ENCODE results near the gene FRY.

The FRY gene

DNA sequence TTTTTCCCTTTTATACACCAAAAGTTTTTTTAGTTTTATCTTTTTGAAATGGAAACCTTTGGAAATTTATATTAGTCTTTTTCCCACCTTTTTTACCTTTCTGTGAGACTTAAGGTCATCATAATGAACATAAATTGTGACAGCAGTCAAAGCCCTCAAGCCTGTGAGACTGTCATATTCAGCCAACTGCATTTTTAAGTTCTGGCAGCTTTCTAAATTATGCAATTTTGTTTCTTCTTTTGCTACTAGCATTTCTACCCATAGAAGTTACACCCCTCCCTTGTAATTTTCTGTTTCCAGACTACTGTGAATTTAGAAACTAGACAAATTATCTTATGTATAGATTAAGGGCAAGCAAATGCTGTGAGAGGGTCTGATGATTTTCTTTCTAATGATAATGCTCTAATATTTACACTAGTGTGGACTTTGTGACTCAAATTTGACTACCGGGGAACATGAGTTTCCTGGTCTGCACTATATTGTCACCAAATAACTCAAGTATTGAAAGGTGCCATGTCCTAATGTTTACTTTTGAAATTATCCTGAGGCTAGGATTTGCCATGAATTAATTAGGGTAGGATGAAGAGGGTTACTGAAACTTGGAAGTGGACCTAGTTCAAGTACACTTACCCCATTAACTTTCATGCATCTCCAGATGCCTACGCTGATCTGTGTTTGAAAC, 43.7 kb downstream of the FRY start:
- POLR2A ChIA-PET: no interaction called here
- DNase-seq (ENCODE audit: extremely low spot score): no peak
- CTCF ChIA-PET: no interaction called here
- no peak for TF ChIP-seq TARDBP (IDR thresholded peaks at IDR 0.05)
- TF ChIP-seq FOXK2 (IDR thresholded peaks at IDR 0.05): no peak
- TF ChIP-seq, protein P1, sequence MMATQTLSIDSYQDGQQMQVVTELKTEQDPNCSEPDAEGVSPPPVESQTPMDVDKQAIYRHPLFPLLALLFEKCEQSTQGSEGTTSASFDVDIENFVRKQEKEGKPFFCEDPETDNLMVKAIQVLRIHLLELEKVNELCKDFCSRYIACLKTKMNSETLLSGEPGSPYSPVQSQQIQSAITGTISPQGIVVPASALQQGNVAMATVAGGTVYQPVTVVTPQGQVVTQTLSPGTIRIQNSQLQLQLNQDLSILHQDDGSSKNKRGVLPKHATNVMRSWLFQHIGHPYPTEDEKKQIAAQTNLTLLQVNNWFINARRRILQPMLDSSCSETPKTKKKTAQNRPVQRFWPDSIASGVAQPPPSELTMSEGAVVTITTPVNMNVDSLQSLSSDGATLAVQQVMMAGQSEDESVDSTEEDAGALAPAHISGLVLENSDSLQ (IDR thresholded peaks at IDR 0.05): no peak
- TF ChIP-seq NFRKB (IDR thresholded peaks at IDR 0.05): no peak
- no peak for TF ChIP-seq FOXA1 (IDR thresholded peaks at IDR 0.05)
- TF ChIP-seq HDGF (IDR thresholded peaks at IDR 0.05; ENCODE audit: borderline replicate concordance): no peak
- TF ChIP-seq ELF4 (IDR thresholded peaks at IDR 0.05): no peak
- no peak for TF ChIP-seq BHLHE40 (IDR thresholded peaks at IDR 0.05; ENCODE audit: borderline replicate concordance)
- no peak for TF ChIP-seq CTBP1 (IDR thresholded peaks at IDR 0.05; ENCODE audit: borderline replicate concordance)
- TF ChIP-seq SUZ12 (IDR thresholded peaks at IDR 0.05): no peak
- no peak for TF ChIP-seq FOXM1 (IDR thresholded peaks at IDR 0.05; ENCODE audit: borderline replicate concordance)
- no peak for TF ChIP-seq SP1 (IDR thresholded peaks at IDR 0.05)
- TF ChIP-seq L3MBTL2 (conservative IDR thresholded peaks at IDR 0.05): no peak
- TF ChIP-seq LEF1 (IDR thresholded peaks at IDR 0.05; ENCODE audit: borderline replicate concordance): no peak
- TF ChIP-seq ARNT (IDR thresholded peaks at IDR 0.05): no peak
- no peak for TF ChIP-seq ZNF384 (IDR thresholded peaks at IDR 0.05)

DNA sequence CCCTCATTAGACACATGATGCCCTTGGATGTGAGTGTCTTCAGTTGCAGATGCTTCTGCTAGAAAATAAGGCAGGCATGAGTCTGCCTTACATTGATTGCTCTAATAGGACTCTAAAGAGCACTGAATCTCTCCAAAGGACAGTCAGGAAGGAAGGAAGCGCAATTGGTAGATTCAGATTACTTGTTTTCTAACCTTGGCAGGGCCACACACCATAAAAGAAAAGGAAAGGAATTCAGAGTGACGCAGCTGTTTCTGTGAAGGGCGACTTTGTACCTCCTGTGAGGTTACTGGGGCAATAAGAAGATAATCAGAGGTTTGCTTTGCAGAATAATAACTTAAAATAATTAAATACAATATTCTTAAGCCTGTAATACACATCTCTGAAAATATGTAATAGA, 48.0 kb downstream of the FRY start:
- CTCF ChIA-PET: interaction anchor here (0.7 kb wide), 1 partner anchor 29 kb away, joined by 3 read pairs; no protein-coding TSS in a partner anchor
- POLR2A ChIA-PET: no interaction called here
- TF ChIP-seq HDGF (IDR thresholded peaks at IDR 0.05; ENCODE audit: borderline replicate concordance) (no peak), SUZ12 (IDR thresholded peaks at IDR 0.05) (no peak), CTBP1 (IDR thresholded peaks at IDR 0.05; ENCODE audit: borderline replicate concordance) (no peak), LEF1 (IDR thresholded peaks at IDR 0.05; ENCODE audit: borderline replicate concordance) (no peak), L3MBTL2 (conservative IDR thresholded peaks at IDR 0.05) (no peak), ZNF384 (IDR thresholded peaks at IDR 0.05) (no peak), BHLHE40 (IDR thresholded peaks at IDR 0.05; ENCODE audit: borderline replicate concordance) (no peak), ELF4 (IDR thresholded peaks at IDR 0.05) (no peak), FOXK2 (IDR thresholded peaks at IDR 0.05) (no peak), ARNT (IDR thresholded peaks at IDR 0.05) (no peak), TARDBP (IDR thresholded peaks at IDR 0.05) (no peak), FOXA1 (IDR thresholded peaks at IDR 0.05) (no peak), NFRKB (IDR thresholded peaks at IDR 0.05) (no peak), FOXM1 (IDR thresholded peaks at IDR 0.05; ENCODE audit: borderline replicate concordance) (no peak), SP1 (IDR thresholded peaks at IDR 0.05) (no peak)
- TF ChIP-seq, protein P1 (IDR thresholded peaks at IDR 0.05): no peak
- no peak for DNase-seq (ENCODE audit: extremely low spot score)

DNA sequence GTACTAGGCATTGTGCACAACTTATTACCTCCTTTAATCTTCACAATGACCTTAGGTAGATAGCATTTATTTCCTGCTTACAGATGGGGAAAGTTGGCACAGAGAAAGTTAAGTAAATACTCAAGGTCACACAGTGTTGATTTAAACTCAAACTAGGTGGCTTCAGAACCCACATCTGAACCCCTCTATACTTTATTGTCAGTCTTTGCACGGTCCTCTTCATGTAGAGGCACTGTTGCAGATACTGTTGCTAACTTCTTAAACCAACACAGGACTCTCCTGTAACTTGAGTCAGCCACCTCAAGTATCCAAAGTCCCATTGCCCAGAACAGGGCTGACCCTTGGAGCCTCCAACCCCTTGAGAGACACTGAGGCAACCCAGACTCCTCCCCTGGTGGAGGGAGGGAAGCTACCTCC, 48.8 kb downstream of the FRY start:
- no peak for TF ChIP-seq ELF4 (IDR thresholded peaks at IDR 0.05)
- TF ChIP-seq BHLHE40 (IDR thresholded peaks at IDR 0.05; ENCODE audit: borderline replicate concordance): no peak
- TF ChIP-seq FOXM1 (IDR thresholded peaks at IDR 0.05; ENCODE audit: borderline replicate concordance): no peak
- CTCF ChIA-PET: no interaction called here
- POLR2A ChIA-PET: no interaction called here
- DNase-seq (ENCODE audit: extremely low spot score): no peak

DNA sequence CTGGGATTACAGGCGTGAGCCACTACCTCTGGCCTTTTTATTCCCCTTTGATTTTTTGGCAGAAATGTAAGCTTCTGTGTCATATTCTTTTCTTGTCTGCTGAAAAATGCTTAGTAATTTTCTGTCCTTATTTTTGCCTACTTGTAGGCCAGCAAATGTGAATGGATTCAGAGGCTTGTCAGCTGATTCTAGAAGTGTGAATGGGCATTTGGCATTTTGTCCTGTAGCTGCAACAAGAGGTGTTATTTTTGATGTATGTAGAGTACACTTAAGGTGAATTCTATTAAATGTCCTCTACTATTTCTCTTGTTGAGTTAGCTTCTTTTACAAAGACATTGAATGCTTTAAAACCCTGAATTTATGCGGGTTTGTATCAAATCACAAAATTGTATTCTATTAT, 50.0 kb downstream of the FRY start:
- ChIA-PET CTCF (no interaction called here), POLR2A (no interaction called here)
- no peak for DNase-seq (ENCODE audit: extremely low spot score)
- TF ChIP-seq SP1 (IDR thresholded peaks at IDR 0.05): no peak
- TF ChIP-seq TARDBP (IDR thresholded peaks at IDR 0.05): no peak
- TF ChIP-seq ELF4 (IDR thresholded peaks at IDR 0.05): no peak
- TF ChIP-seq, protein P1 (IDR thresholded peaks at IDR 0.05): no peak
- TF ChIP-seq ZNF384 (IDR thresholded peaks at IDR 0.05): no peak
- TF ChIP-seq BHLHE40 (IDR thresholded peaks at IDR 0.05; ENCODE audit: borderline replicate concordance): no peak
- TF ChIP-seq HDGF (IDR thresholded peaks at IDR 0.05; ENCODE audit: borderline replicate concordance): no peak
- TF ChIP-seq LEF1 (IDR thresholded peaks at IDR 0.05; ENCODE audit: borderline replicate concordance): no peak
- TF ChIP-seq CTBP1 (IDR thresholded peaks at IDR 0.05; ENCODE audit: borderline replicate concordance): no peak
- TF ChIP-seq FOXM1 (IDR thresholded peaks at IDR 0.05; ENCODE audit: borderline replicate concordance): no peak
- TF ChIP-seq ARNT (IDR thresholded peaks at IDR 0.05): no peak

DNA sequence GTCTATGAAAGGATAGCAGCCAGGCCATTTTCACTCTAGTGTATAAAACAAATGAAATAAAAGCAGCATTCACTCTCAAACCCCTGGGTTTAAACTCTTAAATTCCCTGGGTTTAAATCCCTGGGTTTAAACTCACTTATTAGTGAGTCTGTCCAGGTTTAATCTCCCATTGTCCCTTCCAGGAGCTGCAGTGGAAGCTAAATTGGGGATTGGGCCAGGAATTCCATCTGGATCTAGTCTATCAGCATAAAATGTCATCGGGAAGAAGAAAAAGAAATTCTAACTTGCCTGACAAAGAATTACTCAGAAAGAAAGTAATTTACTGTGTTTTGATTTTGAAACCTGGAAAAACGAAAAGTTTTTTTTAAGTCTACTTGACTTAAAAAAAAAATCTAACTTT, 54.8 kb downstream of the FRY start:
- ChIA-PET POLR2A (no interaction called here), CTCF (no interaction called here)
- TF ChIP-seq NFRKB (IDR thresholded peaks at IDR 0.05) (no peak), LEF1 (IDR thresholded peaks at IDR 0.05; ENCODE audit: borderline replicate concordance) (no peak), BHLHE40 (IDR thresholded peaks at IDR 0.05; ENCODE audit: borderline replicate concordance) (no peak), HDGF (IDR thresholded peaks at IDR 0.05; ENCODE audit: borderline replicate concordance) (no peak), ZNF384 (IDR thresholded peaks at IDR 0.05) (no peak), FOXM1 (IDR thresholded peaks at IDR 0.05; ENCODE audit: borderline replicate concordance) (no peak), ARNT (IDR thresholded peaks at IDR 0.05) (no peak), FOXK2 (IDR thresholded peaks at IDR 0.05) (no peak), SUZ12 (IDR thresholded peaks at IDR 0.05) (no peak), SP1 (IDR thresholded peaks at IDR 0.05) (no peak)
- TF ChIP-seq, protein P1 (IDR thresholded peaks at IDR 0.05): no peak
- DNase-seq (ENCODE audit: extremely low spot score): no peak
